NCI-H82 treated with DMSO at 0.1 percent for 48 hours (cell line): Measurements from ENCODE around the gene NNMT.

Experiments used
- DNase-seq: peaks from one replicate; lab custom pipeline; 2025; ENCODE audit not compliant: unreplicated experiment; lab: John Stamatoyannopoulos, UW

The NNMT gene

GRCh38 chr11:114262681-114263512 lies 33.3 kb upstream of the NNMT start:
- peak; percentile 9 for DNase-seq

GRCh38 chr11:114263513-114264170 lies 32.6 kb upstream of the NNMT start:
- no peak for DNase-seq

- no peak for DNase-seq
These were observed 31.8 kb upstream of the NNMT start for GRCh38 chr11:114264381-114264780.

GRCh38 chr11:114265122-114265878 lies 30.9 kb upstream of the NNMT start:
- no peak for DNase-seq

GRCh38 chr11:114269498-114269897 lies 26.7 kb upstream of the NNMT start:
- no peak for DNase-seq

GRCh38 chr11:114270531-114271270 lies 25.5 kb upstream of the NNMT start:
- DNase-seq = no peak

- DNase-seq = no peak
These were observed 24.9 kb upstream of the NNMT start for GRCh38 chr11:114271316-114271715.

- DNase-seq = no peak
These were observed 23.9 kb upstream of the NNMT start for GRCh38 chr11:114272311-114272710.

- no peak for DNase-seq
These were observed 23.1 kb upstream of the NNMT start for GRCh38 chr11:114273071-114273470.

- DNase-seq = no peak
These were observed 22.1 kb upstream of the NNMT start for GRCh38 chr11:114273890-114274635.

- DNase-seq = no peak
These were observed 21.6 kb upstream of the NNMT start for GRCh38 chr11:114274637-114275036.

- DNase-seq = no peak
These were observed 20.9 kb upstream of the NNMT start for GRCh38 chr11:114275280-114275679.

GRCh38 chr11:114276077-114276476 lies 20.1 kb upstream of the NNMT start:
- DNase-seq = no peak

GRCh38 chr11:114277637-114278341 lies 18.4 kb upstream of the NNMT start:
- no peak for DNase-seq

- no peak for DNase-seq
These were observed 17.7 kb upstream of the NNMT start for GRCh38 chr11:114278342-114279065.

GRCh38 chr11:114279792-114280546 lies 16.2 kb upstream of the NNMT start:
- no peak for DNase-seq

GRCh38 chr11:114280696-114281095 lies 15.5 kb upstream of the NNMT start:
- peak; percentile 45 for DNase-seq

GRCh38 chr11:114281388-114281956 lies 14.7 kb upstream of the NNMT start:
- no peak for DNase-seq
